Measurements from ENCODE around the gene WAS.
"Not testable (repeated sequence)": the region's sequence is repeated elsewhere in the genome, so short reads cannot be mapped to it uniquely, and the experiment has no call there.

WAS gene

GRCh38 chrX:48684134-48684533 is 535 bp downstream of the WAS start:
- H3K4me1 ChIP-seq, result no peaks in the 10 kb centered on the region
- TF ChIP-seq CTCF (IDR thresholded peaks at IDR 0.05), result no peak
- peak overlapping the region; percentile 21 to 25 for H3K4me3 ChIP-seq
- peaks cover 0 to 10% of the 10 kb centered on the region in 2 donors for H3K27me3 ChIP-seq
- intact Hi-C loops (cut with DNase I; ENCODE audit: low total_unique reads), result no loop called here
- no peaks in the 10 kb centered on the region for H3K36me3 ChIP-seq
- DNase-seq, result no peak
- H3K9me3 ChIP-seq, result no peaks in the 10 kb centered on the region
- H3K27ac ChIP-seq, result no peak overlapping the region

- Histone ChIP-seq H3K9me3 (no peaks in the 10 kb centered on the region), H3K4me3 (no peak overlapping the region), H3K4me1 (no peaks in the 10 kb centered on the region), H3K36me3 (no peaks in the 10 kb centered on the region), H3K27ac (no peak overlapping the region), H3K27me3 (peaks cover 0 to 10% of the 10 kb centered on the region in 2 donors)
- intact Hi-C loops (cut with DNase I; ENCODE audit: low total_unique reads), result no loop called here
- no peak for TF ChIP-seq CTCF (IDR thresholded peaks at IDR 0.05)
- no peak for DNase-seq
Measured at GRCh38 chrX:48685416-48685815, 1.8 kb downstream of the WAS start.

GRCh38 chrX:48688531-48689150 is 5.0 kb downstream of the WAS start:
- peaks cover 0 to 10% of the 10 kb centered on the region in 2 donors for H3K27me3 ChIP-seq
- H3K27ac ChIP-seq, result no peak overlapping the region
- intact Hi-C loops (cut with DNase I; ENCODE audit: low total_unique reads), result no loop called here
- H3K36me3 ChIP-seq, result no peaks in the 10 kb centered on the region
- no peak for DNase-seq
- H3K4me1 ChIP-seq, result no peaks in the 10 kb centered on the region
- no peak for TF ChIP-seq CTCF (IDR thresholded peaks at IDR 0.05)
- no peaks in the 10 kb centered on the region for H3K9me3 ChIP-seq
- H3K4me3 ChIP-seq, result no peak overlapping the region

- Histone ChIP-seq H3K4me3 (no peak overlapping the region), H3K9me3 (no peaks in the 10 kb centered on the region), H3K27me3 (peaks cover 0 to 10% of the 10 kb centered on the region in 2 donors), H3K4me1 (no peaks in the 10 kb centered on the region), H3K27ac (no peak overlapping the region), H3K36me3 (no peaks in the 10 kb centered on the region)
- DNase-seq, result no peak
- TF ChIP-seq CTCF (IDR thresholded peaks at IDR 0.05), result no peak
- intact Hi-C loops (cut with DNase I; ENCODE audit: low total_unique reads), result no loop called here
Measured at GRCh38 chrX:48689208-48689920, 5.8 kb downstream of the WAS start.

GRCh38 chrX:48691746-48692145 is 8.1 kb downstream of the WAS start:
- H3K27ac ChIP-seq; DNase-seq; H3K4me3 ChIP-seq; intact Hi-C loops (cut with DNase I; ENCODE audit: low total_unique reads); H3K4me1 ChIP-seq; H3K27me3 ChIP-seq; H3K9me3 ChIP-seq; H3K36me3 ChIP-seq: not testable (repeated sequence)

- H3K9me3 ChIP-seq, result no peaks in the 10 kb centered on the region
- peaks cover 0 to 11% (median 2%) of the 10 kb centered on the region in 3 donors for H3K36me3 ChIP-seq
- intact Hi-C loops (cut with DNase I; ENCODE audit: low total_unique reads), result no loop called here
- peaks cover 0 to 12% (median 3%) of the 10 kb centered on the region in 4 donors for H3K4me1 ChIP-seq
- DNase-seq, result no peak
- peak overlapping the region; percentile 93 to 97 for H3K27ac ChIP-seq
- no peak overlapping the region for H3K4me3 ChIP-seq
- TF ChIP-seq CTCF (IDR thresholded peaks at IDR 0.05), result no peak
- H3K27me3 ChIP-seq, result no peaks in the 10 kb centered on the region
Measured at GRCh38 chrX:48694776-48695533, 11.4 kb downstream of the WAS start.
